ENCODE results near the gene MCAM.

The MCAM gene

GRCh38 chr11:119322921-119323531 lies 6.1 kb upstream of the MCAM start:
- no peak overlapping the region for H3K27ac ChIP-seq
- TF ChIP-seq CTCF (conservative IDR thresholded peaks at IDR 0.05) (no peak), ZFX (IDR thresholded peaks at IDR 0.05) (no peak)

- TF ChIP-seq ZFX (IDR thresholded peaks at IDR 0.05) (no peak), CTCF (conservative IDR thresholded peaks at IDR 0.05) (no peak)
- H3K27ac ChIP-seq: no peak overlapping the region
Observed at GRCh38 chr11:119322360-119322739, 5.4 kb upstream of the MCAM start.

- H3K27ac ChIP-seq: no peak overlapping the region
- TF ChIP-seq ZFX (IDR thresholded peaks at IDR 0.05) (no peak), CTCF (conservative IDR thresholded peaks at IDR 0.05) (no peak)
Observed at GRCh38 chr11:119320776-119321524, 4.0 kb upstream of the MCAM start.

GRCh38 chr11:119320240-119320775 lies 3.4 kb upstream of the MCAM start:
- no peak overlapping the region for H3K27ac ChIP-seq
- no peak for TF ChIP-seq ZFX (IDR thresholded peaks at IDR 0.05)

GRCh38 chr11:119319700-119320239 lies 2.8 kb upstream of the MCAM start:
- no peak overlapping the region for H3K27ac ChIP-seq
- no peak for TF ChIP-seq ZFX (IDR thresholded peaks at IDR 0.05)
- TF ChIP-seq CTCF (conservative IDR thresholded peaks at IDR 0.05): no peak

GRCh38 chr11:119319136-119319699 lies 2.3 kb upstream of the MCAM start:
- H3K27ac ChIP-seq: no peak overlapping the region
- TF ChIP-seq CTCF (conservative IDR thresholded peaks at IDR 0.05) (no peak), ZFX (IDR thresholded peaks at IDR 0.05) (no peak)

- no peak overlapping the region for H3K27ac ChIP-seq
Observed at GRCh38 chr11:119318240-119319135, 1.6 kb upstream of the MCAM start.

More at GRCh38 chr11:119318240-119319135, 1.6 kb upstream of the MCAM start:
- TF ChIP-seq ZFX (IDR thresholded peaks at IDR 0.05): no peak
- TF ChIP-seq CTCF (conservative IDR thresholded peaks at IDR 0.05): no peak

Data from C4-2B (cell line).